Tongue (tissue), 2 donors: ENCODE measurements around the gene DPCD. TPM values are rescaled to one million over a fixed set of nuclear protein-coding genes. Genes with fewer than 3 reads are reported as not detected.

Experiments used
- small RNA-seq: library from RNA; depleted of rRNA; stranded (forward); fragments of <200 nt; gene quantifications from one replicate; pipeline ENCODE3, GENCODE V24; 2014; ENCODE audit warnings: low replicate concordance
- total RNA-seq: library from RNA; depleted of rRNA; stranded (reverse); fragments of >200 nt; gene quantifications from one replicate; pipeline ENCODE4 v1.2.3, GENCODE V29; 2014

The DPCD gene
- total RNA-seq, 1 donor from 2014 or later, result 18.1 TPM

Small RNA genes lying within 50 kb of the gene (small RNA-seq; reads per million reads assigned to genes)
- not detected for gene MIR3158-1
- gene RNU6-1165P, result not detected

Other genes with a start within 250 kb of the DPCD start
- gene BTRC, start 234.2 kb upstream of the DPCD start, total RNA-seq, result 22.9 TPM
- 12.3 TPM for gene POLL, start 64 bp upstream of the DPCD start, total RNA-seq
- gene FBXW4, start 106.8 kb downstream of the DPCD start, total RNA-seq, result 71.1 TPM
- gene FGF8, start 187.8 kb downstream of the DPCD start, total RNA-seq, result not detected
- 34.0 TPM for gene NPM3, start 195.1 kb downstream of the DPCD start, total RNA-seq
- 191 TPM for gene OGA, start 230.1 kb downstream of the DPCD start, total RNA-seq